IPS DF 4.7 (cell line): ENCODE data around the gene ZEB2.

Experiments used
- DNase-seq: peaks from one replicate; pipeline ENCODE4 v3.0.0-alpha.2; 2013; ENCODE audit warnings: low spot score; ENCODE audit errors: extremely low read depth

The ZEB2 gene

DNA sequence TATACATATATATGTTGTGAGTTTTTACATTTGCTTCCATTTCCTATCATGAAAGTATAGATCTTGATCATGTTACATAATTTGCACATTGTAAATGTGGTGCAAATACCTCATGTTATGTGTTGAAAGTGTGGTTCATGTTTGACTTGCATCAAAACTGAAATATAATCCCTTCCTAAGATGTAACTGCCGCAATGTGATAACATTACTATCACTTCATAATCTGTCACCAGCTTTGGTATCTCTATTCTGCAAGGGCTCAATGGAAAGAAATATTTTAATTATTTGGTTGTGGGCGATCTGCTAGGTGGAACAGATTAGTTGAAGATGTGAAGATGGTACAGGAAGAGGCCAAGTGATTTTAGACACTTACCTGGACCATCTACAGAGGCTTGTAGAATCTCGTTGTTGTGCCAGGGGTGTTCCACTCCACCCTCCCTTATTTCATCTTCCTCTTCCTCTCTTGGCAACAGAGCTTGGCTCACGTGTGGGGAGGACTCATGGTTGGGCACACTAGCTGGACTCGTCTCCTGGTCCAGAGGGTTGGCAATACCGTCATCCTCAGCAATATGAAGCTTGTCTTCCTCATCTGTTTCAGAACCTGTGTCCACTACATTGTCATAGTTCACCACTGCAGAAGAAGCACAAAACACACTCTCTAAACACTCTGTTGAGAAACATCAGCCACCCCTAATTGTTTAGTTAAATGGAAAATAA lies 90.4 kb downstream of the ZEB2 start:
- DNase-seq: no peak

DNA sequence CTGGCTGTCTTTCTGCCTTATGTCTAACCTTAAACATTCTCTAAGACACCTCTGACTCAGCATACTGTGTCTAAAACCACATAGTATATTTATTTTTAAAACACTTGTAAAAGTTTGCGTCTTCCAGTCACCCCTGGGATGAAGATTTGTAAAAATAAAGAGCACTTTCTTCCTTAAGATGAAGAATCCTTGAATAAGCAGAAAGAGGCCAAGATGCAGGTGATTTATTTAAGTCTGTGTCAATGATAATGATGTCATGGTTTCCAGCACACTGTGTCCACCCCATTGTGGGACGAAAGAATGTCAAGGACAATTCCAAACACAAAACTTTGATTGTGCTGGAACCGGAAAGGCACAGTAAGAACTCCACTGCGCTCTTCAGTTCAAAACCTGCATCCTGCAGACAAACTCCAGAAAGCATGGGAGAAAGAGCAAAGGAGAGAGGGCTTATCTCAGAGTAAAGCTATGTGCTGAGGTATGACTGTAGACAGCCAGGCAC lies 92.9 kb downstream of the ZEB2 start:
- no peak for DNase-seq

- no peak for DNase-seq
Measured at GRCh38 chr2:144426355-144426754, 93.6 kb downstream of the ZEB2 start.

DNA sequence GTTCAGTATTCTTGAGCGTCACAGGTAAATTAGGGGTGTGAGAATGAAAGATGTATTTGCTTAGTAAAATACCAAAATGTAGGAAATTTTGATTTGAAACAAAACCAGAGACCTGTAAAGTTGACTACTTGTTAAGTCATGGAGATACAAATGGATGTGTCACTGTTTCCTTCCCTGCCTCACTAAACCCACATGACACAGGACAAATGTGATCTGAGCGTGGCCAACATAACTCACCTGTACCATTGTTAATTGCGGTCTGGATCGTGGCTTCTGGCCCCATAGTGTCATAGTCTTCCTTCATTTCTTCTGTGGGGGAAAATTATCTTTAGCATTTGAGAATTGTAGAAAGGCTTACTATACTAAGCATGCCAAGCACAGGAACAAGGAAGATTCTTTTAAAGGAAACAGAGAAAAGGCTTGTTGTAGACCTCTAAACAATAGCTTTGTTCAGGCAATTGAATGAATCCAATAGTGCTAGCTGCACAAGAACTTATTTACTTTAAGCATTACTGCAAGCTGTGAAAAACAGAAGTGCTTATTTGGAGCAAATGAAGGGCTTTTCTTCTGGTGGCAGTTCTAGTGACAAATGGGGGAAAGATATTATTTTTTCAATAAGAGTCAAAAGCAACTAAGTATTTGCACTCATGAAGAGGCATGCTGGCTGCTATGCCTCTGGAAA lies 95.2 kb downstream of the ZEB2 start:
- DNase-seq: no peak

- no peak for DNase-seq
Measured at GRCh38 chr2:144421606-144422510, 98.1 kb downstream of the ZEB2 start.

GRCh38 chr2:144419218-144419617 lies 100.7 kb downstream of the ZEB2 start:
- DNase-seq: no peak

GRCh38 chr2:144415386-144415785 lies 104.5 kb downstream of the ZEB2 start:
- DNase-seq: no peak

GRCh38 chr2:144414324-144414845 lies 105.5 kb downstream of the ZEB2 start:
- DNase-seq: no peak

GRCh38 chr2:144412709-144413108 lies 107.2 kb downstream of the ZEB2 start:
- DNase-seq: no peak

DNA sequence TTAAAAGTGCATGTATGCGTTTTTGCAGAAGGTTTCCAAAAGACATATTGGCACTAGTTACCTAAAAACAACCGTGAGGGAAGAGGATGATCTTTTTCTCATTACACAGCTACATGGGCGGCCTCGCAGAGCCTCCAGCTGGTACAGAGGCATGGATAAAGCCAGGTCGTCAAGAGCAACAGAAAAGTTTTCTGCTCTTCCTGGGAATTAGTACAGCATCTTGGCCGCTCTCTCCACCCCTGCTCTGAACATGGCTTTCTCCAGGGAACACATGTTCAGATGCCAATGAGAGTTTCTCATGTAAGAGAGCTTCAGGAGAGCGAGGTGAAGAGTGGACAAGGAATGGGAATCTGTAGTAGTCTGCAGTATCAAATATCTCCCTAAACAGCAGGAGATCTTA lies 108.4 kb downstream of the ZEB2 start:
- DNase-seq: no peak

DNA sequence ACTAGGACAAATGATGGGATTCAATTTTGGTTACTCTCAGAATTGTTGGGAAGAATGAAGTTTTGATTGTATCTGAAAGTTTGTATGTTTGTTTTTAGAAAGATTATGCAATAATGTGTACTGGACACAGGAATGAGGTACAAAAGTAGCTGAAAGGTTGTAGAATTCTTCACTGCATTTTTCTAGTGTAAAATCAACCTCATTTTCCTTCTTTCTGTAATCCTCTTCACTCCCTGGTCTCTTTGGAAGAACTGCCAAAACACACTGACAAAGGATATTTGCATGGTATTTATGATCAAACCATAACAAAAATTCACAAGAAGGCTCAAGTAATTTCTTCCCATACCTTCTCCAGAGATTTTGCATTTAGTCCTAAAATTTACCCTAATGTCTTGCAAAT lies 110.7 kb downstream of the ZEB2 start:
- no peak for DNase-seq

DNA sequence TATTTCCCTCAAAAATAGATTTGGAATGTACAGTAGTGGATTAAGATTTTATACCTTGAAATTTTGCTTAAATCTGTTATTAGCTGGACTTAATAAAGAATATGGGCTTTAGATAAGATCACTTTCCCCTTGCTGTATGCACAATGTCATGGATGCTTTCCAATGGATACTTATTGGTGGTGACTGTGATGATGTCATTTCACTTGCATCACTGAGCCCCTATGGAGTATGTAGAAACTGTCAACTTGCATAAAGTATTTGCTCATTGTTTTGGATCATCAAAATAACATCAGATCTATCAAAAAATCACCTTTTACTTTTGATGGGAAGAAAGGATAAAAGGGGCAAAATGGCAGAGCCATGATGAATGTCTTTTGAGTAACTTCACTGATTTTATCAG lies 112.7 kb downstream of the ZEB2 start:
- no peak for DNase-seq

DNA sequence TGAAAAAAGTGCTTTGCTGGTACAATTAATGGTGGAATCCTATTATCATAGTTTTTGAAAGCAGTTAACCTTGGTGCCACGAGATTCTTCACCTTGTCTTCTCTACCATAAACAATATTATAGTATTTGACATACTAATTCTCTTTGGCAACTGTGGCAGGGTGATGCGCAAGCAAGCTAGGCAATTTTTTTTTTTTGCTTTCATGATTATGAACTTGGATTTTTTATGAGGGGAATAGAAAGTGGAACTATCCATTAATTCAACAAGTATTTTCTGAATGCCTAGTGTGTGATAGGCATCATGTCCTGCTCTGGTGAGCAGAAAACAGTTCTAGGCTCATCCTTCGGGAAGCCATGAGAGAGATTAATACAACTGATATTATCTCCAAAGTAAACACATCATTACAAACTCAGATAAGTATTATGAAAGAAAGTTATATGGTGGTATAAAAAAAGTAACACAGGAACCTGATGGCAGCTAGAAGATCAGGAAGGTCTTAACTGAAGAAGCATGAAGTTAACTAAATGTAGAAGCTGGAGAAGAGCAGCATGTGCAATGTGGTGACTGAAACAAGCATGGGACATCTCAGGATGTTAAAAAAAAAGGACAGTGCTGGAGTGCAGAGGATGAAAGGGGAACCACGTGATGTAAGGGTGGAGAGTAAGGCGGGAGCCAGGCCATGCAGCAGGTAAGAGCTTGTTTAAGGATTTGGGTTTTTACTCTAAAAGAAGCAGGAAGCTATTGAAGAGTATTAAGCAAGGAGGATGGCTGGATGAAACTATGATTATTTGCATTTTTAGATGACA lies 113.7 kb downstream of the ZEB2 start:
- no peak for DNase-seq

- no peak for DNase-seq
Measured at GRCh38 chr2:144405321-144405720, 114.6 kb downstream of the ZEB2 start.

- DNase-seq: no peak
Measured at GRCh38 chr2:144404586-144405314, 115.2 kb downstream of the ZEB2 start.

GRCh38 chr2:144403933-144404332 lies 116.0 kb downstream of the ZEB2 start:
- DNase-seq: no peak

DNA sequence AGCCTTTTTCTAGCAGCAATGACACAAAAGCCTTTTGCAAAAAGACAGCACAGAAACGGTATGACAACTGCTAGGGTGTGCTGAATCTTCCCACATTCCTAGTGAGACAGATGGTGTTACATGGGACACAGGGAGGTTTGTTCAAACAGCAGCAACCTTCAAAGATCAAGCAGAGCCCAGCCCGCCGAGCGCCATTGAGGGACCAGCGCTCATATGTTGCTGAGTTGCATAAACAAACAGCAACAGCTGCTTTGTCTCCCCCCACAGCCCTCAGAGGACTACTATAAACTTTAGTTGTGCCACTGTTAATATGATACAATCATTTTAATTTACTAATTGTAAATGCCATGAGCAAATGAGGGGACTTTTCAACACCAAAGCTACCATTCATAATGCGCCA lies 117.7 kb downstream of the ZEB2 start:
- DNase-seq: no peak

GRCh38 chr2:144401036-144401435 lies 118.9 kb downstream of the ZEB2 start:
- no peak for DNase-seq

DNA sequence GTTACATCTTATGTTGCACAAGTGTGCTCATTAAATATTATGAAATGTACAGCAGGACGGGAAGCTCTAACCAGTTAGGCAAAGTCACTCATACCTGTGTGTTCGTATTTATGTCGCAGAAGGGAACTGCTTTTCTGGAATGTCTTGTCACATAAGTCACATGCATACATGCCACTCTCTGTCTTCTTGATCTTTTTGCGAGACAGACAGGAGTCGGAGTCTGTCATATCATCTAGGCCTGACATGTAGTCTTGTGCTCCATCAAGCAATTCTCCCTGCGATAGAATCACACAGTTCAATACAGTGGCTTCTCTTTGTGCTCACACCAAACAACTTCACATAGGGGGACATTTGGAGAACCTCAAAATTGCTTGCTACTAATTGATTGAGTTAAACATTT lies 123.6 kb downstream of the ZEB2 start:
- DNase-seq: no peak

DNA sequence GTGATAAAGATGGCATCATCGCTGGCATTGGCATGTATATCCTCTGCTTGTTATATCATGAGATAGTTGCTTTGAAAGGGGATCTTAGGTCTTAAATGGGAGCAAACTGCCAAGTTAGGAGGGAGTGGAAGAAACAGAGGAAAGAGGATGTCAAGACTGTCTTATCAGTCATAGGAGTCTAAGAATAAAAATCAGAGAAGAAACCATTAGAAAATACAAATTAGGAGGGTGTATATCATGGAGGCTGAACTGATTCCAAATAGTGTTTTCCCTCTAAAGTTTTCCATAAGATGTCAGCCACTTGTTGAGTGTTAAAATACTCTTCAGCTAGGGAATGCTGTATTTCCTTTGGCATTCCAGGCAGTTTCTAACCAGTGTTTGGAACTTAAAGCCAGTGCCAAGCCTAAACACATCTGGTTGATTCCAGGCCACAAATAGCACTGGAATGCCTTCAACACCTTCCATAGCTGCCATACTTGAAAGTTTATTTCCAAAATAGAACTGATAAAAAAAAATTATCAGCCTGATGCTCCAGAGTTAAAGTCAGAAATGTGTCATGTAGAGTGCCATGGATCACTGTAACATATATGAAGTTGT lies 129.4 kb downstream of the ZEB2 start:
- no peak for DNase-seq
